NB4 (cell line): ENCODE data around the gene B4GALT4.
A peak's percentile ranks its signal among the peaks of the same experiment; 100 is the strongest.

Source experiments
- DNase-seq: peaks from one replicate; pipeline ENCODE4 v3.0.0; 2010; ENCODE audit warnings: low read depth
- H3K4me3 ChIP-seq: one replicate; pipeline ENCODE4 v1.5.1; 2011; ENCODE audit warnings: mild to moderate bottlenecking, low read depth, low read length, moderate library complexity
- CTCF ChIP-seq: IDR thresholded peaks from one replicate; pipeline ENCODE4 v1.5.1; 2012; ENCODE audit warnings: low read depth, low read length
- MAX ChIP-seq: IDR thresholded peaks from 2 replicates; pipeline ENCODE4 v1.6.1; 2011; ENCODE audit warnings: low read depth, low read length
- MYC ChIP-seq: IDR thresholded peaks from 2 replicates; pipeline ENCODE4 v1.6.1; 2011; ENCODE audit warnings: low read depth, low read length
- POLR2A ChIP-seq: IDR thresholded peaks from 2 replicates; pipeline ENCODE4 v1.6.1; 2011; ENCODE audit warnings: mild to moderate bottlenecking; ENCODE audit not compliant: insufficient read length; ENCODE audit errors: extremely low read depth

B4GALT4 gene

GRCh38 chr3:119239206-119239820, 1.4 kb downstream of the B4GALT4 start:
- TF ChIP-seq MYC (no peak), CTCF (no peak), MAX (no peak), POLR2A (no peak)
- peak; percentile 23 for DNase-seq
- peak overlapping the region; percentile 66 for H3K4me3 ChIP-seq

GRCh38 chr3:119238363-119238762, 2.3 kb downstream of the B4GALT4 start:
- no peak for DNase-seq
- TF ChIP-seq CTCF (no peak), MYC (no peak), MAX (no peak), POLR2A (no peak)
- H3K4me3 ChIP-seq: no peak overlapping the region

GRCh38 chr3:119237299-119237698, 3.4 kb downstream of the B4GALT4 start:
- H3K4me3 ChIP-seq: no peak overlapping the region
- DNase-seq: no peak
- TF ChIP-seq MAX: no peak
- TF ChIP-seq MYC: no peak
- TF ChIP-seq CTCF: no peak
- TF ChIP-seq POLR2A: no peak

GRCh38 chr3:119236756-119237155, 3.9 kb downstream of the B4GALT4 start:
- DNase-seq: peak; percentile 8
- no peak for TF ChIP-seq MYC
- TF ChIP-seq CTCF: no peak
- no peak overlapping the region for H3K4me3 ChIP-seq

- TF ChIP-seq MAX (no peak), POLR2A (no peak), MYC (no peak), CTCF (no peak)
- no peak overlapping the region for H3K4me3 ChIP-seq
- no peak for DNase-seq
These were observed 5.5 kb downstream of the B4GALT4 start for GRCh38 chr3:119235151-119235550.

GRCh38 chr3:119234610-119235009, 6.1 kb downstream of the B4GALT4 start:
- no peak for DNase-seq
- no peak for TF ChIP-seq MYC
- TF ChIP-seq MAX: no peak
- no peak for TF ChIP-seq CTCF
- no peak for TF ChIP-seq POLR2A
- no peak overlapping the region for H3K4me3 ChIP-seq
